Body of pancreas (tissue), 4 donors: Measurements from ENCODE around the gene CD207.

Source experiments
- POLR2A ChIP-seq, 3 donors: fragments of 450-650 bp; IDR thresholded peaks; one replicate each; pipeline ENCODE4 v1.6.1; 2016; ENCODE audit warnings: antibody characterized with exemption in 3 of 3, mild to moderate bottlenecking in 2 of 3
- TF ChIP-seq, protein P1 (sequence below), 7 experiments: fragments of 450-650 bp in 4 of 7; fragments of 200-600 bp in 3 of 7; sonication (generic) in 3 of 7; IDR thresholded peaks; one replicate each; pipeline ENCODE4 v1.5.1; 2016 to 2019; ENCODE audit warnings: antibody characterized with exemption in 7 of 7

- TF ChIP-seq, protein P1, sequence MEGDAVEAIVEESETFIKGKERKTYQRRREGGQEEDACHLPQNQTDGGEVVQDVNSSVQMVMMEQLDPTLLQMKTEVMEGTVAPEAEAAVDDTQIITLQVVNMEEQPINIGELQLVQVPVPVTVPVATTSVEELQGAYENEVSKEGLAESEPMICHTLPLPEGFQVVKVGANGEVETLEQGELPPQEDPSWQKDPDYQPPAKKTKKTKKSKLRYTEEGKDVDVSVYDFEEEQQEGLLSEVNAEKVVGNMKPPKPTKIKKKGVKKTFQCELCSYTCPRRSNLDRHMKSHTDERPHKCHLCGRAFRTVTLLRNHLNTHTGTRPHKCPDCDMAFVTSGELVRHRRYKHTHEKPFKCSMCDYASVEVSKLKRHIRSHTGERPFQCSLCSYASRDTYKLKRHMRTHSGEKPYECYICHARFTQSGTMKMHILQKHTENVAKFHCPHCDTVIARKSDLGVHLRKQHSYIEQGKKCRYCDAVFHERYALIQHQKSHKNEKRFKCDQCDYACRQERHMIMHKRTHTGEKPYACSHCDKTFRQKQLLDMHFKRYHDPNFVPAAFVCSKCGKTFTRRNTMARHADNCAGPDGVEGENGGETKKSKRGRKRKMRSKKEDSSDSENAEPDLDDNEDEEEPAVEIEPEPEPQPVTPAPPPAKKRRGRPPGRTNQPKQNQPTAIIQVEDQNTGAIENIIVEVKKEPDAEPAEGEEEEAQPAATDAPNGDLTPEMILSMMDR (IDR thresholded peaks at IDR 0.05) = no peak
- no peak for TF ChIP-seq POLR2A (IDR thresholded peaks at IDR 0.05)
Observed at GRCh38 chr2:70828115-70828514, 7.5 kb downstream of the CD207 start.
